ENCODE data around the gene MLIP. TPM values are rescaled to one million over a fixed set of nuclear protein-coding genes. Genes with fewer than 3 reads are reported as not detected.
"Not testable (repeated sequence)": the region's sequence is repeated elsewhere in the genome, so short reads cannot be mapped to it uniquely, and the experiment has no call there.

MLIP gene
- polyA plus RNA-seq, 2 donors: 4.1 to 4.7 TPM

DNA sequence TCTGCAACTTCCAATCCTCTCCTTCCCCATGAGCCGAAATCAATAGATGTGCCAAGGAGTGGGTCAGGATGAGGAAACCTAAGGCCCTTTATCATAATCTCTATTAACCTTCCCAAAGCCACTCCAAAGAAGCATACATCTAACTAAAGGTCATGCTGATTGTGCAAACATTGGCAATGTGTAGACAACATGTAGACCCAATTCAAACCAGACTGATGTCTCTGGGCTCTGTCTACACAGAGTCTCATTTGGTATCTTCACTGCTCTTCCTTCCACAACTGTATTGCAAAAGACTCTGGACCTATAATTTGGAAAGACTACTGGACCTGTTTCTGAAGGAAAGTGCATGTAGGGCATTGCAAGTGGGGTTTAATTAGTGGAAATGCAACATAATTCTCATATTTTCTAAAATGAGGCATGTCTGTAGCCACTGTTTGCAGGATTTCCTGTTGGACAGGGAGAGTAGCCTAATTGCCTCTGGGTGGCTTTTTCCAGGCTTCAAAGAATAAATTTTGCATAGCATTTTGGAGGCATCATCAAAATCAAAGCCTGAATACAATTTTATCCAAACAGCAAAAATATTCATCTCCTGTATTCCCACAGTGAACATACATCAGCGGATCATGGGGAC lies 35.0 kb upstream of the MLIP start:
- Histone ChIP-seq H3K27ac (ENCODE audit: low read depth in 2 of 2, low read length in 1 of 2) (no peak overlapping the region), H3K36me3 (ENCODE audit: control insufficient read depth in 2 of 2, insufficient read depth in 2 of 2, low read length in 1 of 2) (no peaks in the 10 kb centered on the region), H3K9me3 (ENCODE audit: control insufficient read depth in 2 of 2, insufficient read depth in 1 of 2, low read depth in 1 of 2, low read length in 1 of 2) (no peaks in the 10 kb centered on the region), H3K4me3 (ENCODE audit: low read depth in 1 of 2, low read length in 2 of 2) (no peak overlapping the region), H3K4me1 (ENCODE audit: control insufficient read depth in 2 of 2, insufficient read depth in 2 of 2, low read length in 1 of 2) (no peaks in the 10 kb centered on the region), H3K27me3 (ENCODE audit: control insufficient read depth in 1 of 2, insufficient read depth in 2 of 2, low read length in 2 of 2) (no peaks in the 10 kb centered on the region)
- 86 to 90% methylated on average over 2 of the region's 2 CpGs for WGBS, 2 donors

DNA sequence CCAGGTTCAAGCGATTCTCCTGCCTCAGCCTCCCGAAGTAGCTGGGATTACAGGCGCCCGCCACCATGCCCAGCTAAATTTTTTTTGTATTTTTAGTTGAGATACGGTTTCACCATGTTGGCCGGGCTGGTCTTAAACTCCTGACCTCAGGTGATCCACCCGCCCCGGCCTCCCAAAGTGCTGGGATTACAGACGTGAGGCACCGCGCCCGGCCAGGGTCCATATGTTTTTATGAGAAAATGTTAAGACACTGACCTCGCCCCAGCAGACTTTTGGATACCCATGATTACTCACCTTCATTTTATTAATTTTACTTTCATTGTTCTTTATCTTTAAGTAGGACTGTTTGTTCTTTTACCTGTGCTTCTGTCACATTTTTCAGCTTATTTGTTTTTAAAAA lies 29.7 kb upstream of the MLIP start:
- not testable (repeated sequence) for H3K27me3 ChIP-seq (ENCODE audit: control insufficient read depth in 1 of 2, insufficient read depth in 2 of 2, low read length in 2 of 2); H3K27ac ChIP-seq (ENCODE audit: low read depth in 2 of 2, low read length in 1 of 2); H3K4me3 ChIP-seq (ENCODE audit: low read depth in 1 of 2, low read length in 2 of 2); H3K36me3 ChIP-seq (ENCODE audit: control insufficient read depth in 2 of 2, insufficient read depth in 2 of 2, low read length in 1 of 2); H3K9me3 ChIP-seq (ENCODE audit: control insufficient read depth in 2 of 2, insufficient read depth in 1 of 2, low read depth in 1 of 2, low read length in 1 of 2); H3K4me1 ChIP-seq (ENCODE audit: control insufficient read depth in 2 of 2, insufficient read depth in 2 of 2, low read length in 1 of 2)
- WGBS, 2 donors: 90 to 94% methylated on average over 13 of the region's 13 CpGs

DNA sequence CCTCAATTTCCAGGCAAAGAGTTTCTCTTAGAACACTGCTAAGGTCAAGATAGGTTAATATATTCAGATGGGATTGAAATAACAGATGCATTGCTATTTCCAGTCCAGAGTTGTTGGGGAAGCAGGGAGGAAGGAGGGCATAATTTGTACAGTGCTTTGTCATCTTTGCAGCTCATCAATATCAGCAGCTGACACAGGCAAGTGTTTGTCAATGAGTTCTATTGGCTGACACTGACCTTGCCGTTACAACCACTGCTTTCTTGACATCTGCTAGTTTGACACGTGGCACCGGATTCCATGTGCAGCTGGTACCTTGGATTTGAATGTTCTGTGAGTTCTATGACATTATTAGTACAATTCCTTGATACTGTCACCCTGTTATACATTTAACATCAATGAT lies 28.0 kb upstream of the MLIP start:
- H3K27ac ChIP-seq (ENCODE audit: low read depth in 2 of 2, low read length in 1 of 2): no peak overlapping the region
- H3K27me3 ChIP-seq (ENCODE audit: control insufficient read depth in 1 of 2, insufficient read depth in 2 of 2, low read length in 2 of 2): no peaks in the 10 kb centered on the region
- no peak overlapping the region for H3K4me3 ChIP-seq (ENCODE audit: low read depth in 1 of 2, low read length in 2 of 2)
- no peaks in the 10 kb centered on the region for H3K36me3 ChIP-seq (ENCODE audit: control insufficient read depth in 2 of 2, insufficient read depth in 2 of 2, low read length in 1 of 2)
- no peaks in the 10 kb centered on the region for H3K9me3 ChIP-seq (ENCODE audit: control insufficient read depth in 2 of 2, insufficient read depth in 1 of 2, low read depth in 1 of 2, low read length in 1 of 2)
- H3K4me1 ChIP-seq (ENCODE audit: control insufficient read depth in 2 of 2, insufficient read depth in 2 of 2, low read length in 1 of 2): no peaks in the 10 kb centered on the region
- 74 to 77% methylated on average over 3 of the region's 3 CpGs for WGBS, 2 donors

DNA sequence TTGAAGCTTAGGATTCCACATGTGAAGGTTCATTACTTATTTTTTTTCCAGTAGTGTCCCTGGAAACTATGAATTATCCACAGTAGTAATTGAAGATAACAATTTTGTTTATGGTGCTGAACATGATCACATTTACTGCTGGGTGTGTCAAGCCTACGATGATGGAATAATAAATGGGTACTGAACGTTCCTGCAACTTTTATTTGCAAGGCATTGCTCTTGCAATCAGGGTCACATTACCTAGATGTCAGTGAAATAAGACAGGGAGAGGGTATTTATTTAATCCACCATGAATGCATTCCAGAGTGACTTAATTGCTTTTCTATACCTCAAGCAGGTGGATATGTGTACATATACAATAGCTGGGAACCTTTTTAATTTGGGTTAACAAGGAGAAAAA lies 27.0 kb upstream of the MLIP start:
- no peaks in the 10 kb centered on the region for H3K27me3 ChIP-seq (ENCODE audit: control insufficient read depth in 1 of 2, insufficient read depth in 2 of 2, low read length in 2 of 2)
- H3K27ac ChIP-seq (ENCODE audit: low read depth in 2 of 2, low read length in 1 of 2): no peak overlapping the region
- no peaks in the 10 kb centered on the region for H3K36me3 ChIP-seq (ENCODE audit: control insufficient read depth in 2 of 2, insufficient read depth in 2 of 2, low read length in 1 of 2)
- H3K9me3 ChIP-seq (ENCODE audit: control insufficient read depth in 2 of 2, insufficient read depth in 1 of 2, low read depth in 1 of 2, low read length in 1 of 2): no peaks in the 10 kb centered on the region
- WGBS, 2 donors: 25 to 34% methylated on average over 2 of the region's 2 CpGs
- H3K4me1 ChIP-seq (ENCODE audit: control insufficient read depth in 2 of 2, insufficient read depth in 2 of 2, low read length in 1 of 2): no peaks in the 10 kb centered on the region
- H3K4me3 ChIP-seq (ENCODE audit: low read depth in 1 of 2, low read length in 2 of 2): no peak overlapping the region

DNA sequence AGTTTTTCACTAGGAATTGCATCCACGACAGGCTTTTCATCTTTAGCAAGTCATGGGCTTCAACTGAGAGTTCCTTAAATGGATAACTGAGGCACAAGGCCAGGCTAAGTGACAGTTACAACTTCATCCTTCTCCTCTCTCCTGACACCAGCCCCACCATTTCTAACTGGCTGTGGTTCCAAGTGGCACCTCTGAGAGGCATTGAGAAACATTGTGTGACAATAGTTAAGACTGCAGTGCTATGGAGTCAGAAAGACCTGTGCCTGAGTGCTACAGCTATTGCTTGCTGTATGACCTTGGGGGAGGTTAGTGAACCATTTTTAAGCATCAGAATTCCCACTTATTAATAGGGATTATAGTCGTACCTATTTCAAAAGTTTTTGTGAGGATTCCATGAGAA lies 26.2 kb upstream of the MLIP start:
- Histone ChIP-seq H3K27me3 (ENCODE audit: control insufficient read depth in 1 of 2, insufficient read depth in 2 of 2, low read length in 2 of 2) (no peaks in the 10 kb centered on the region), H3K4me1 (ENCODE audit: control insufficient read depth in 2 of 2, insufficient read depth in 2 of 2, low read length in 1 of 2) (no peaks in the 10 kb centered on the region), H3K27ac (ENCODE audit: low read depth in 2 of 2, low read length in 1 of 2) (no peak overlapping the region), H3K4me3 (ENCODE audit: low read depth in 1 of 2, low read length in 2 of 2) (no peak overlapping the region), H3K9me3 (ENCODE audit: control insufficient read depth in 2 of 2, insufficient read depth in 1 of 2, low read depth in 1 of 2, low read length in 1 of 2) (no peaks in the 10 kb centered on the region), H3K36me3 (ENCODE audit: control insufficient read depth in 2 of 2, insufficient read depth in 2 of 2, low read length in 1 of 2) (no peaks in the 10 kb centered on the region)
- 9 to 23% methylated on average over 2 of the region's 2 CpGs for WGBS, 2 donors

DNA sequence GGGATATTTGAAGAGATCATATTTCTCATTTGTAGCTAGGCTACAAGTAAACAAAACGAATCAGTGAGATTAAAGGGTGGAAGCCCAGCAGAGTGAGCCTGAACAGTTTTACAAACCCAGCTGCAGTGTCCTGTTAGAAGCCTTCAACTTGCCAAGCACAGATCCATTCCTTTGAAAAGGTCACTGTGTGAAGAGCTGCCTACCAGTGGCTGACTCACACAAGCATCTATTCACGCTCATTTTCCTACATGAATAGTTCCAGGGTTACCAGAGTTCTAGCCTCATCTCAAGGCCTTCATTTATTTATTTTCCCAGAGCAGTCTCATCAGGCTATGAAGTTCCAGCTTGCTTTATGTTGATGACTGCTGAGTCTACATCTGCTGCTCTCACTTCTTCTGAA lies 25.7 kb upstream of the MLIP start:
- Histone ChIP-seq H3K27ac (ENCODE audit: low read depth in 2 of 2, low read length in 1 of 2) (no peak overlapping the region), H3K4me3 (ENCODE audit: low read depth in 1 of 2, low read length in 2 of 2) (no peak overlapping the region), H3K4me1 (ENCODE audit: control insufficient read depth in 2 of 2, insufficient read depth in 2 of 2, low read length in 1 of 2) (no peaks in the 10 kb centered on the region), H3K27me3 (ENCODE audit: control insufficient read depth in 1 of 2, insufficient read depth in 2 of 2, low read length in 2 of 2) (no peaks in the 10 kb centered on the region), H3K9me3 (ENCODE audit: control insufficient read depth in 2 of 2, insufficient read depth in 1 of 2, low read depth in 1 of 2, low read length in 1 of 2) (no peaks in the 10 kb centered on the region), H3K36me3 (ENCODE audit: control insufficient read depth in 2 of 2, insufficient read depth in 2 of 2, low read length in 1 of 2) (no peaks in the 10 kb centered on the region)
- 11 to 27% methylated on average over 2 of the region's 2 CpGs for WGBS, 2 donors

DNA sequence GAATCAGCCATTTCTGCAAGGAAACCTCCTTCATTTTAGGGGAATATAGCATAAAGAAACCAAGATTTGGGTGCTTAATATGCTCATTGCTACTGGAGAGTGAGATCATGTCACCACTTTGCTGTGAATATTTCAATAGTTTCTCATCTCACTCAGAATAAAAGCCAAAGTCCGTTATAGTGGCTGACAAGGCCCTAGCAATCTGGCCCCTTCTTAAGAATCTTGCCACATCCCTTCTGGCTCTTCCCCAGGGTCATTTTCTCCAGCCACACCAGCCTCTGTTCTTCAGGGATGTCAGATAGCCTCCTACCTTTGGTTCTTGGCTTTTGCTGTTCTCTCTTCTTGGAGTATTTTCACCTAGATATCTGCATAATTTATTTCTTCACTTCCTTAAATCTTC lies 24.8 kb upstream of the MLIP start:
- Histone ChIP-seq H3K4me3 (ENCODE audit: low read depth in 1 of 2, low read length in 2 of 2) (no peak overlapping the region), H3K4me1 (ENCODE audit: control insufficient read depth in 2 of 2, insufficient read depth in 2 of 2, low read length in 1 of 2) (no peaks in the 10 kb centered on the region), H3K9me3 (ENCODE audit: control insufficient read depth in 2 of 2, insufficient read depth in 1 of 2, low read depth in 1 of 2, low read length in 1 of 2) (no peaks in the 10 kb centered on the region), H3K27me3 (ENCODE audit: control insufficient read depth in 1 of 2, insufficient read depth in 2 of 2, low read length in 2 of 2) (no peaks in the 10 kb centered on the region), H3K27ac (ENCODE audit: low read depth in 2 of 2, low read length in 1 of 2) (no peak overlapping the region), H3K36me3 (ENCODE audit: control insufficient read depth in 2 of 2, insufficient read depth in 2 of 2, low read length in 1 of 2) (no peaks in the 10 kb centered on the region)
- WGBS, 2 donors: 57 to 71% methylated on average over 1 of the region's 1 CpG

DNA sequence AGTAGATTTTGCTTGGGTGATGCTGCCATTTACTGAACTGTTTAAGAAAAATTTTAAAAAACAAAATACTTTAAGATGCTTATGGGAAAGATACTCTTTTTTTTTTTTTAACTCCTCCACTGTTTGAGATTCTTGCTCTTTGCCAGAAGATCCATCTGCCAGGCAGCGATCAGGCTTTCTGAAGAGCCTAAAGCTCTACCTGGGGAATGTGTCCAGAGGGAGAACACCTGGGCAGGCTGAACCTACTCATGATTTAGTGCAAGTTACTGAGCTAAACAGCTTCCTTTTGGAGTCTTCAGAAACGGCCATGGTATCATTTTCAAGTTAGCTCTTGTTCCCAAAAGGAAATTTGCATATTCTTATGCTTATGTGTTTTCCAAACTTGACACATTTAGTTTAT lies 23.5 kb upstream of the MLIP start:
- 44 to 49% methylated on average over 2 of the region's 2 CpGs for WGBS, 2 donors
- no peak overlapping the region for H3K4me3 ChIP-seq (ENCODE audit: low read depth in 1 of 2, low read length in 2 of 2)
- no peaks in the 10 kb centered on the region for H3K9me3 ChIP-seq (ENCODE audit: control insufficient read depth in 2 of 2, insufficient read depth in 1 of 2, low read depth in 1 of 2, low read length in 1 of 2)
- no peak overlapping the region for H3K27ac ChIP-seq (ENCODE audit: low read depth in 2 of 2, low read length in 1 of 2)
- no peaks in the 10 kb centered on the region for H3K27me3 ChIP-seq (ENCODE audit: control insufficient read depth in 1 of 2, insufficient read depth in 2 of 2, low read length in 2 of 2)
- no peaks in the 10 kb centered on the region for H3K4me1 ChIP-seq (ENCODE audit: control insufficient read depth in 2 of 2, insufficient read depth in 2 of 2, low read length in 1 of 2)
- H3K36me3 ChIP-seq (ENCODE audit: control insufficient read depth in 2 of 2, insufficient read depth in 2 of 2, low read length in 1 of 2): no peaks in the 10 kb centered on the region

DNA sequence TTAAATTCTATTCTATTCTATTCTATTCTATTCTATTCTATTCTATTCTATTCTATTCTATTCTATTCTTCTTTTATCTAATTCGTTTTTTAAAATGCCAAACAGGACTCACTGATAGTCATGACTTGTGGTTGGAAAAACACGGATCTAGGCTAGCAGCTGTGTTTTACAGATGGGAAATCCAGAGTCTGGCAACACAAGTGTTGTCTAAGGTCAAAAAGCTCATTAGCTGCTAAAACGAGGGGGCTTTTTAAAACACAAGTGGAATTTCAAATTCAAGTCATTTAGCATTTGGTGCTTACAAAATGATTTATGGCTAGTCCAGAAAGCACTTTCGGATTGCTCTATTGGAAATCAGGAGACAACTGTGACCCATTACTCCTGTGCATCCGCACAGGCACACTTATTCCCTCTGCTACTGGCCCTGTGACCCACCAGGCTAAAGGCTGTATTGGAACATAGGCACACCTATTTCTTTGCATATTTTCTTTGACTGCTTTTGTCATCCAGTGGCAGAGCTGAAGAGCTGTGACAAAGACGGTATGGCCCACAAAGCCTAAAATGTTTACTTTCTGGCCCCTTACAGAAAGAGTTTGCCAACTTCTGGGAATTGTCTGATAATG lies 17.8 kb upstream of the MLIP start:
- H3K9me3 ChIP-seq (ENCODE audit: control insufficient read depth in 2 of 2, insufficient read depth in 1 of 2, low read depth in 1 of 2, low read length in 1 of 2): no peaks in the 10 kb centered on the region
- no peak overlapping the region for H3K27ac ChIP-seq (ENCODE audit: low read depth in 2 of 2, low read length in 1 of 2)
- no peaks in the 10 kb centered on the region for H3K36me3 ChIP-seq (ENCODE audit: control insufficient read depth in 2 of 2, insufficient read depth in 2 of 2, low read length in 1 of 2)
- no peaks in the 10 kb centered on the region for H3K4me1 ChIP-seq (ENCODE audit: control insufficient read depth in 2 of 2, insufficient read depth in 2 of 2, low read length in 1 of 2)
- 69 to 71% methylated on average over 6 of the region's 6 CpGs for WGBS, 2 donors
- no peak overlapping the region for H3K4me3 ChIP-seq (ENCODE audit: low read depth in 1 of 2, low read length in 2 of 2)
- H3K27me3 ChIP-seq (ENCODE audit: control insufficient read depth in 1 of 2, insufficient read depth in 2 of 2, low read length in 2 of 2): no peaks in the 10 kb centered on the region

DNA sequence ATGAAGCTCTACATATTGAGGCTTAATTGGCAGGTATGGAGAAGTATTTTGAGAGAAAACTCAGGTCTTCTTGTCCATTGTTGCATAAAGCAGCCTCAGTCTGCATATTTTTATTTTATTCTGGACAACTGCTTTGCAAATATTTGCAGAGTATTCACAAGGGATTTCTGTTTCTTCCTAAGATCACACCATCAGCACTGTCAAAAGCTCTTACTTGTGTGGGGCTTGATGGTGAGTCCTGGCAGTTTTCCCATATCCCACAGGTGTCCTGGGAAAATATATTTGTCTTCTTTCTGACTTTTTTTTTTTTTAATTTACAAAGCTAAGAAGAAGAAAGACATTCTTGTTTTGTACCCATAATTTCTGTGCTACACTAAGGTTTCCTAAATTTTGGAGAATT lies 16.9 kb upstream of the MLIP start:
- Histone ChIP-seq H3K9me3 (ENCODE audit: control insufficient read depth in 2 of 2, insufficient read depth in 1 of 2, low read depth in 1 of 2, low read length in 1 of 2) (no peaks in the 10 kb centered on the region), H3K4me3 (ENCODE audit: low read depth in 1 of 2, low read length in 2 of 2) (no peak overlapping the region), H3K27ac (ENCODE audit: low read depth in 2 of 2, low read length in 1 of 2) (no peak overlapping the region), H3K27me3 (ENCODE audit: control insufficient read depth in 1 of 2, insufficient read depth in 2 of 2, low read length in 2 of 2) (no peaks in the 10 kb centered on the region), H3K36me3 (ENCODE audit: control insufficient read depth in 2 of 2, insufficient read depth in 2 of 2, low read length in 1 of 2) (no peaks in the 10 kb centered on the region), H3K4me1 (ENCODE audit: control insufficient read depth in 2 of 2, insufficient read depth in 2 of 2, low read length in 1 of 2) (no peaks in the 10 kb centered on the region)
